HG02798 (cell line): ENCODE data around the gene IDH3G.

Source experiments
- ATAC-seq: cut with Tn5 transposase; IDR thresholded peaks from one replicate; pipeline ENCODE4 v1.9.1; 2021; ENCODE audit warnings: mild to moderate bottlenecking; ENCODE audit not compliant: unreplicated experiment, poor library complexity

The IDH3G gene

GRCh38 chrX:153738056-153738605 lies 56.0 kb downstream of the IDH3G start:
- ATAC-seq = no peak

DNA sequence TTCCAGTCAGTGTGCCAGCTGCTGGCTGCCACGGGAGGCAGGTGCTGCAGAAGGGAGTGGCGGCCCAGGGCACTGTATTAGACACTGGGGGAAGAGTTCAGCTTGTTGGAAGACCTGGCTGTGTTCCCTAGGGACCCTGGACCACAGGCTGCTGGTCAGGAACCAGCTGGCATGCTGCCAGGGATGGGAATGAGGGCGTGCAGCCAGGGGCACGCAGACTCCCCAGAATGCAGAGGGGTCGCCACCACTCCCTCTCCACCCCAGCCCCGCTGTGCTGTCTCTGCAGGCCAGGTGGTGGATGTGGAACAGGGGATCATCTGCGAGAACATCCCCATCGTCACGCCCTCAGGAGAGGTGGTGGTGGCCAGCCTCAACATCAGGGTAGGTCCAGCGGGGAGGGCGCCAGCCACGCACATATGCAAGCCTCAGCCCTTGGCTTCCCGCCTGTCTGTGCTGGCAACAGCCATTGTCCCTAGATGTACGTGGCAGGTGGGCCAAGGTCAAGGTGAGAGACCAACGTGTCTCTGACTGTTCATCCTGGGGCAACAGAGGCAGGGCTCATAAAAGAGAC lies 57.2 kb downstream of the IDH3G start:
- no peak for ATAC-seq

GRCh38 chrX:153736071-153736820 lies 57.9 kb downstream of the IDH3G start:
- ATAC-seq = no peak
